ENCODE data around the gene NXT1.

GRCh38 chr20:23327617-23328333, 22.8 kb upstream of the NXT1 start:
- TF ChIP-seq BHLHE40 (IDR thresholded peaks at IDR 0.05; ENCODE audit: borderline replicate concordance) (no peak), LEF1 (IDR thresholded peaks at IDR 0.05; ENCODE audit: borderline replicate concordance) (no peak), SUZ12 (IDR thresholded peaks at IDR 0.05) (no peak), SP1 (IDR thresholded peaks at IDR 0.05) (no peak), HDGF (IDR thresholded peaks at IDR 0.05; ENCODE audit: borderline replicate concordance) (no peak), FOXA1 (IDR thresholded peaks at IDR 0.05) (no peak), ARNT (IDR thresholded peaks at IDR 0.05) (no peak), TARDBP (IDR thresholded peaks at IDR 0.05) (no peak), FOXM1 (IDR thresholded peaks at IDR 0.05; ENCODE audit: borderline replicate concordance) (no peak), FOXK2 (IDR thresholded peaks at IDR 0.05) (no peak), L3MBTL2 (conservative IDR thresholded peaks at IDR 0.05) (no peak), PKNOX1 (IDR thresholded peaks at IDR 0.05) (no peak), ELF4 (IDR thresholded peaks at IDR 0.05) (no peak)

All from HEK293T (cell line).